Lung (tissue), 12 donors: Measurements from ENCODE around the gene MOCOS. TPM values are rescaled to one million over a fixed set of nuclear protein-coding genes. Genes with fewer than 3 reads are reported as not detected.

Source experiments
- ATAC-seq: fragments of 200-7000 bp; cut with Tn5 transposase; one replicate; pipeline ENCODE4 v1.9.1; 2020; ENCODE audit warnings: moderate number of reproducible peaks; ENCODE audit not compliant: insufficient read depth, low FRiP score
- DNase-seq, 3 donors: peaks; one replicate each; pipeline ENCODE4 v3.0.0-alpha.2; 2013 to 2017
- H3K27ac ChIP-seq, 2 donors: one replicate each; pipeline ENCODE4 v1.5.1; 2013; ENCODE audit warnings: mild to moderate bottlenecking in 2 of 2, moderate library complexity in 2 of 2, control low read depth in 1 of 2, inconsistent platforms in 1 of 2, low read depth in 1 of 2, low read length in 1 of 2
- H3K27me3 ChIP-seq, 3 donors: one replicate each; pipeline ENCODE4 v1.5.1; 2013; ENCODE audit warnings: low read length in 2 of 3; ENCODE audit not compliant: control insufficient read depth in 3 of 3, insufficient read depth in 3 of 3
- H3K36me3 ChIP-seq, 4 donors: one replicate each; pipeline ENCODE4 v1.5.1; 2013; ENCODE audit warnings: low read length in 4 of 4, mild to moderate bottlenecking in 1 of 4, moderate library complexity in 1 of 4; ENCODE audit not compliant: control insufficient read depth in 4 of 4, insufficient read depth in 4 of 4
- H3K4me1 ChIP-seq, 5 donors: one replicate each; pipeline ENCODE4 v1.5.1; 2013; ENCODE audit warnings: low read length in 5 of 5, mild to moderate bottlenecking in 2 of 5, moderate library complexity in 1 of 5; ENCODE audit not compliant: control insufficient read depth in 5 of 5, insufficient read depth in 5 of 5
- H3K4me3 ChIP-seq: one replicate; pipeline ENCODE4 v1.5.1; 2013; ENCODE audit warnings: mild to moderate bottlenecking, control low read depth, moderate library complexity
- H3K9ac ChIP-seq, 2 donors: one replicate each; pipeline ENCODE4 v1.5.1; 2013; ENCODE audit warnings: low read length in 2 of 2, control low read depth in 1 of 2; ENCODE audit not compliant: insufficient read depth in 1 of 2
- H3K9me3 ChIP-seq, 4 donors: one replicate each; pipeline ENCODE4 v1.5.1; 2013; ENCODE audit warnings: low read length in 3 of 4, mild to moderate bottlenecking in 1 of 4, moderate library complexity in 1 of 4; ENCODE audit not compliant: control insufficient read depth in 4 of 4, insufficient read depth in 3 of 4
- CTCF ChIP-seq: IDR thresholded peaks from 2 replicates; pipeline ENCODE4 v1.5.1; 2012; ENCODE audit warnings: mild to moderate bottlenecking; ENCODE audit errors: control extremely low read depth, extremely low read depth
- WGBS, 2 donors: extraction: QIAGEN DNeasy Blood & Tissue Kit; methylation state at CpG; one replicate each; pipeline ENCODE4 v1.1.7; 2013; 5-methylcytosine and 5-hydroxymethylcytosine counted together
- polyA plus RNA-seq, 2 donors: library from polyadenylated mRNA; stranded (reverse); fragments of 200-250 nt; gene quantifications; one replicate each; pipeline ENCODE4 v1.2.1, GENCODE V29; 2013
- total RNA-seq, 2 donors: library from RNA; depleted of rRNA in 1 of 2; stranded (reverse); fragments of >200 nt in 1 of 2; gene quantifications; one replicate each; pipeline ENCODE4 v1.2.1, GENCODE V29; 2014 to 2021
- donor health status: control.
- donor health status: control.
- donor health status: Bipolar disorder and iron deficiency.
- donor health status: healthy.
- donor health status: DM: yes; HTN: yes; CAD: no.

Gene MOCOS
- total and polyA plus RNA-seq, 4 donors, result 0.68 to 4.1 (median 3.2) TPM

- no peak overlapping the region for H3K4me3 ChIP-seq
Measured at GRCh38 chr18:36299015-36299414, 111.7 kb downstream of the MOCOS start.

DNA sequence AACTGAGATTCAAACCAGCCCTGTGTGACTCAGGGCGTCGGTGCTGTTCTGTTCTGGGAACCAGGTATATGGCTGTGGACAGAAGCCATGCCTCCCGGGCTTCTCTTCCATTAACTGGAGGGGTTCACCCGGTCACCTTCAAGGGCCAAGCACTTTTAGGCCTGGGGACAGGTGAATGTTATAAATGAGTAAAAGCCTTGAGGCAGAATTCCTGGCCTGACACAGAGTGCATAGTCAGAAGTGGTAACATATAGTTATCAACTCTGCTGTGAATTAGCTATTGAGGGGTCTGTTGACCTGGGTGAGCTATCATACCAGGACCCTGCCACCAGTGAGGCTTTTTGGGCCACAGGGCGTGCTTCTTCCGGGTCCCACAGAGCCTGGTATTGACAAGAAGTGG lies 112.9 kb downstream of the MOCOS start:
- Histone ChIP-seq H3K27me3 (peaks cover 6 to 54% (median 42%) of the 10 kb centered on the region in 3 donors), H3K9me3 (peaks cover 0 to 4% (median 0%) of the 10 kb centered on the region in 4 donors), H3K4me1 (peaks cover 0 to 12% (median 7%) of the 10 kb centered on the region in 5 donors), H3K4me3 (no peak overlapping the region), H3K9ac (no peak overlapping the region), H3K36me3 (no peaks in the 10 kb centered on the region), H3K27ac (peak overlapping the region in 1 of 2 donors; percentile 58)
- DNase-seq (no peak), ATAC-seq (no peak)
- WGBS, 2 donors, result 90 to 94% methylated on average over 6 of the region's 6 CpGs
- TF ChIP-seq CTCF, result no peak

More at GRCh38 chr18:36299015-36299414, 111.7 kb downstream of the MOCOS start:
- Histone ChIP-seq H3K9me3 (peaks cover 0 to 4% (median 0%) of the 10 kb centered on the region in 4 donors), H3K36me3 (no peaks in the 10 kb centered on the region), H3K4me1 (peaks cover 0 to 12% (median 7%) of the 10 kb centered on the region in 5 donors), H3K27ac (peak overlapping the region in 1 of 2 donors; percentile 65), H3K9ac (no peak overlapping the region), H3K27me3 (peaks cover 6 to 56% (median 48%) of the 10 kb centered on the region in 3 donors)
- no peak for DNase-seq
- WGBS, 2 donors, result 88 to 92% methylated on average over 6 of the region's 6 CpGs
- ATAC-seq, result no peak
- no peak for TF ChIP-seq CTCF

DNA sequence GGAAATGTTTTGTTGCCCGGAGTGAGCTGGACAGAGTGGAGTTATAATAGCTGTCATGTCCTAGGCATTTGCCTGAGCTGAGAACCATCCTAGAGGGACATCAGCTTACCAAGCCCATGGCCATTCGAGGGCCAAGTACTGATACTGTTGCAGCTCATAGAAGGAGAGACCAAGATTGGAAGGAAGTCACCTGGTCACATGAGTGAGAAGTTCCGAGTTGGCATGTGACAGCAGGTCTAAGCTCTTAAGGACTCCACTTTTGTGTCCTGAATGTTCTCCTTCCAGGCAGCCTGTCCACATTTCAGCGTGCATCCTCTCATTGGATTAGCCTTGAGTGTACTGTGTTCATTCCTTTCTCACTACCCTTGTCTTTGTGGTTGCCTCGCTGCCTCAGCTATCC lies 114.6 kb downstream of the MOCOS start:
- H3K9ac ChIP-seq, result no peak overlapping the region

More for the DNA sequence above, 114.6 kb downstream of the MOCOS start:
- peaks cover 3 to 47% (median 40%) of the 10 kb centered on the region in 3 donors for H3K27me3 ChIP-seq
- no peak overlapping the region for H3K27ac ChIP-seq
- H3K9me3 ChIP-seq, result no peaks in the 10 kb centered on the region
- 79 to 81% methylated on average over 5 of the region's 5 CpGs for WGBS, 2 donors
- no peak overlapping the region for H3K4me3 ChIP-seq
- DNase-seq (no peak), ATAC-seq (no peak)
- H3K36me3 ChIP-seq, result no peaks in the 10 kb centered on the region
- H3K4me1 ChIP-seq, result peaks cover 0 to 17% (median 3%) of the 10 kb centered on the region in 5 donors
- TF ChIP-seq CTCF, result no peak
